DMS53 (cell line): ENCODE measurements around the gene DYNLT3.

Source experiments
- DNase-seq: peaks from one replicate; lab custom pipeline; 2025; lab: John Stamatoyannopoulos, UW

Gene DYNLT3

DNA sequence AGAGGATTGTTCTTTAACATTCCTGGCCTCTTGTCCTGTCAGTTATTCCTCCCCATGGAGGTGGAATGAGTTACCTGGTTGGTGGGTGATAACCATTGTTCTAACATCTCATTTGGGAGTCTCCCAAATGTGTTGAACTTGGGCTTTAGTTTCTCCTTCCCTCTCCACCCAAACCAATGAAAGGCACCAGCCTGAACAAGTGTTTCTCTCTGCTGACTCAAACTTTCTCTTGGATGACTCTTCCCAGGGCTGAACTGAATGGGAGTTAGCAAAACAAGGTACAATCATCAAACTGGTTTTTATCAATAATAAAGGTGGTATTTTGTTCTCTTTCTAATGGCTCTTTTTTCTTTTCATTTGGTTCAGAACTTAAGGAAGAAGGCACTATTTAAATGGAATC is 2.7 kb downstream of the DYNLT3 start:
- no peak for DNase-seq

- no peak for DNase-seq
Measured at GRCh38 chrX:37840931-37841330, 6.4 kb downstream of the DYNLT3 start.

DNA sequence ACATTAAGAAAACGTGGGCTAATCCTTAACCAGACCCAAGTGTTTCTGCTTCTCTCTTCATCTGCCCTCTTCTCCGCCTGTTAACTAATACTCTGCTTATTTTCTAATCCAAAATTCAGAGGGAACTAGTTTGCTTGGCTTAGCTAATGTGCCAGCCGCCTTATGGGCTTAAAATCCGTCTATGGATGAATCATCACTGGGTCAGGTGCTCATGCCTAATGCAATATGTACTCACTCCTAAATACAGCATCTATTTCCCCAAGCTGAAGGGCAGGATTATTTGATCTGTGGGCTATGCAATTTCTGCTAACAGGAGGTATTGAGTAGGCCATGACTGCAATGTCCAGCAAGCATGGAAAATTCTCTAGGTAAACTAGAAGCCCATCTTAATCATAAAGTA is 12.4 kb downstream of the DYNLT3 start:
- peak; percentile 23 for DNase-seq

GRCh38 chrX:37830371-37830770 is 17.0 kb downstream of the DYNLT3 start:
- DNase-seq, result no peak

GRCh38 chrX:37829721-37830120 is 17.6 kb downstream of the DYNLT3 start:
- no peak for DNase-seq

GRCh38 chrX:37825215-37825842 is 22.0 kb downstream of the DYNLT3 start:
- peak; percentile 64 for DNase-seq

- DNase-seq, result peak; percentile 46
Measured at GRCh38 chrX:37824491-37825214, 22.7 kb downstream of the DYNLT3 start.

DNA sequence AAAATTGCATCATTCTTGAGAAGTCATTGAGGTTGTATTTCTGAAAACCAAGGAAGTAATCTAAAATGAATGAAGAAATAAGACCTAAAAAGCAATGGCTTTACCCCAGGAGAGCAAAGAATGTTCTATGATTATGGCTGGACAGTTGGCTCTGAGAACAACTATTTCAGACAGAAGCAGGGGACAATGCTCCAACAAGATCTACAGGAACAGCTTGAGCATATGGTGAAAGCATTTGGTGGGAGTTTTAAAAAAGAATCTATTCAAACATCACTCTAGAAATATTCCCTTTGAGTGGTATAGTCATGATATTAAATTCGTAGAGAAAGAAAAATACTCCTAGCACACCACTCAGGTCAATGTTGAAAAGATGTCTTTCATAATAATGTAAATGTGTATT is 26.7 kb downstream of the DYNLT3 start:
- no peak for DNase-seq

DNA sequence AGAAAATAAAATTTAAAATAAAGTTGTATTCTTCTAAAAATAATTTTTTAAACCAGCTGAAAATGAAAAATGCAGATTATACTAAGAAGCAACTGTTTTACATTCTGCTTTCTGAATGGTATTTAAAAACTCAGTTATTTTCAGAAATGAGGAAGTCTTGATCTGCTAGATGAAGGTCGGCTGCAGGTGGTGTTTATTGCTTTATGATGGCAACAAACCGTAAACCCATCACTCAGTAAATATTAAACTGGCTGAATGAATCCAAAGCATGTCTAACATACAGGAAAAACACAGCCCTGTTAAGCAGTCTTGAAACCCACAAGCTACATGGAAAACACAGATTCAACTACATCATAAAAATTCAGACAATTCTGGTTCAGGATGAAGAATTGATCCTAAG is 29.3 kb downstream of the DYNLT3 start:
- DNase-seq, result peak; percentile 36

- no peak for DNase-seq
Measured at GRCh38 chrX:37817579-37817978, 29.8 kb downstream of the DYNLT3 start.

GRCh38 chrX:37817176-37817575 is 30.2 kb downstream of the DYNLT3 start:
- no peak for DNase-seq

DNA sequence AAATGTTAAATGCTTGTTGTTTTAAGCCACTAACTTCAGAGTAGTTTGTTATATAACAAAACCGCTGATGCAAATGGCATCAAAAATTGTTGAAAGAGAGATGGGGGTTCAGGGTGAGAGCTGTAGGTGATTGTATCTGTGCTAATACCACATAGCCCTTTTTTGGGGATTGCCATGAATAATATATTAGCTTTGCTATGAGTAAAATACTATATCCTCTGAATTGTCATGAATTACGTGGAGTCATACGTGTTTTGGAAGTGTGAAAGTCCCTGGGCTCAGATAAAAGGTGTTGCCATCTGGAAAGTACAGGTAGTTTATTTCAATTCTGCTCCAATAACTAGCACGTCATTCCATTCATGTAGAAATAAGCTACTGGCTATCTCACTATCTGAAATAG is 30.6 kb downstream of the DYNLT3 start:
- no peak for DNase-seq

DNA sequence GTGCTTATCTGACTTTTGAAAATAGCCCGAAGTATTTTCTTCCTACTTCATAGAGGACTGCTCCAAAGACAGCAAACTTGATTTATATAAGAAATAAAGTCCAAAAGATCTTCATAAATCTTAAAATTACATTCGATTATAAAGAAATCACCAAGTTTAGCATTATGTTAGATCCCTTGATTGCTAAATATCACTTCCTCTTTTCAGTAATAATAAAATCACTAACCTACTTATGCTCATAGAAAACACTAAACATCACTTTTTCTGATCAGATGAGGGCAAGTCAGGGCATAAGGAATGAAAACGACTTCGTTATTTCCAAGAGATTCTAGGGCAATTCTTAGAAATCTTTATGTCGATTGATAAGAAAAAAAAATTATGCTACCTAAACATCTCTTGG is 32.0 kb downstream of the DYNLT3 start:
- no peak for DNase-seq

DNA sequence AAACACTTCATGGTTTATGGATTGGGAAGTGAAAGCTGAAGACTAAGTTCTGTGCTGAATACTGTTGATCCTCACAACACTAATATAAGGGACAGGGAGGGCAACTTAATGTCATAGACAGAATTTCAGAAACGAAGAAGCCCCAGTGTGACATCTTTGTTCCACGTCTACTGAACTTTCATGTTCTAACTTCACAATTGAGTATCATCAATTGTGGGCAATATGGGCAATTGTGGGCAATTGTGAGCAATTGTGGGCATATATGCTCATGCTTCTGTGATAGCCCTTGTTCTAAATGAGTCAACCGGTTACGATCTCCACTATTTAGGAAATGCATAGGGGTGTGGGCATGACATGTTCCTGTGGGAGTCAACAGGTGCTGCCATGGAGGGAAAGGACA is 33.8 kb downstream of the DYNLT3 start:
- no peak for DNase-seq

DNA sequence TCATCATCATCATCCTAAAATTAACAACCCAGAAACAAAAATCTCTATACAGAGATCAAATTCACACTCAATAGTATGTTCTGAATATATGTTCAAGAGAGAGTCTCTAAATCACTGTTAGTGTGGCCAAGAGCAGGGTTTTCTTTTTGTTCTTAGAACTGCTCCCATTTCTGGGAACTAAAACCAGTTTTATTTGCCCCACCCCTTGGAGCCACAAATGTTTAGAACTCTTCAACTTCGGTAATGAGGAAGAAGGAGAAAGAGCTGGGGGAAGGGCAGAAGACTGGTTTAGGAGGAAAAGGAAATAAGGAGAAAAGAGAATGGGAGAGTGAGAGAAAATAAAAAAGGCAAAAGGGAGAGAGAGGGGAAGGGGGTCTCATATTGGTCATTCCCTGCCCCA is 35.3 kb downstream of the DYNLT3 start:
- DNase-seq, result no peak

DNA sequence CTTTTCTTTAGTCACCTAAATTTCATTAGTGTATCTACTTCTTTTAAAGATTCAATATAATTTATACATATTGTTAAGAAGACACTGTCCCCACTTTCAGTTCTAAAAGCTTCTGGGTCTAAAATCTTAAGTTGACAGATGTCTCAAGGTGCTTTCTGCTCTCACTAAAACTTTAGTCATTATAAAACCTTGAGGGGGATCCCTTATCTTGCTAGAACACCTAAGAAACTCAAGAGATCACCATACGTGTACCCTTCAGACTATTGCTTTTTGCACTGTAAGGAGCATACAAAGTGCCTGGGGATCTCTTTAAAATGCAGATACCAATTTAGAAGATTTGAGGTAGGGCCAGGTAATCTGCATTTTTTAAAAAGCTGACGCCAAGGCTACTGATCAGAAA is 37.4 kb downstream of the DYNLT3 start:
- no peak for DNase-seq

GRCh38 chrX:37803057-37803456 is 44.3 kb downstream of the DYNLT3 start:
- no peak for DNase-seq

DNA sequence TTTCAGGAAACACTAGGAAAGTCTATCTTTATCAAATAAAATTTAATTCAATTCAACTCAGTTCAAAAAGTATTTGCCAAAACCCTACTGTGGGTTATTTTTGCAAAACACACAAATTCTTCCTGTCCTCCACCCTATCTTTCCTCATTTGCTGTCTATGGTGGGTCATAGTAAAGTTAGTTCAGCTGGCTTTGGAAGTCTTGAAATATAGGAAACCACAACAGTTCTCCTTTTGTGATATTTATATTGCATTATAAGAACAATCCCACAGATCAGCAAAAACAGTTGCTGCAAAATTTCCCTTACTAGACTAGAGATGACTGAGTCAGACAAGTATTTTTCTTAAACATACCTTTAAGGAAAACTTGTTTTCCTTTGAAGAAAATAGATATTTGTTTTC is 45.3 kb downstream of the DYNLT3 start:
- DNase-seq, result no peak

DNA sequence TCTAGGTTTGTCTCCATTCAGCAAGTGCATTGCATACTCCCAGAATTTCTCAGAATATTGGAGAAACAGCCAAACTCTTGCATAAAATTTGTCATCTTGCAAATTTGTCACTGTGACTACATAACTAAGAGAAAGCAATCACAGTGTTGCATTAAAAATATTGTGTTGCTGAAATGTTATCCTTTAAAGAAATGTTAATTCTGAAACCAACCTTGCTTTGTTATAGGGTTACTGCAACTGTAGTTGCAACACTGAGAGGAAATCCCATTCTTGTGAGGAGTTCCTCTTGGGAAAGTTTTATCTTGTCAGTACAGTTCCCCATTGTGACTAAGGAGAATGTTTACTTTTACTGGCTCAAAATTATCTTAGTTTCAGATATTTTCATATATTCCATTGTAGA is 46.7 kb downstream of the DYNLT3 start:
- DNase-seq, result no peak

- DNase-seq, result no peak
Measured at GRCh38 chrX:37799936-37800335, 47.4 kb downstream of the DYNLT3 start.

- DNase-seq, result no peak
Measured at GRCh38 chrX:37796805-37797204, 50.6 kb downstream of the DYNLT3 start.

GRCh38 chrX:37796310-37796709 is 51.1 kb downstream of the DYNLT3 start:
- DNase-seq, result peak; percentile 6
